Upper lobe of left lung (tissue), 6 donors: Measurements from ENCODE around the gene OSBPL10. TPM values are rescaled to one million over a fixed set of nuclear protein-coding genes. Genes with fewer than 3 reads are reported as not detected.
"Not testable (repeated sequence)": the region's sequence is repeated elsewhere in the genome, so short reads cannot be mapped to it uniquely, and the experiment has no call there.

Source experiments
- ATAC-seq, 2 donors: fragments of 200-7000 bp; cut with Tn5 transposase; one replicate each; pipeline ENCODE4 v1.9.1; 2022; ENCODE audit warnings: mild to moderate bottlenecking in 2 of 2, moderate library complexity in 2 of 2; ENCODE audit not compliant: low FRiP score in 2 of 2
- DNase-seq, 2 donors: peaks; one replicate each; pipeline ENCODE4 v3.0.0-alpha.2; 2019 to 2020
- H3K27ac ChIP-seq, 4 donors: fragments of 200-600 bp; sonication (generic); one replicate each; pipeline ENCODE4 v1.5.1; 2016 to 2019
- H3K27me3 ChIP-seq, 4 donors: fragments of 200-600 bp; sonication (generic); one replicate each; pipeline ENCODE4 v1.5.1; 2017 to 2019
- H3K36me3 ChIP-seq, 4 donors: fragments of 200-600 bp; sonication (generic); one replicate each; pipeline ENCODE4 v1.5.1; 2016 to 2019
- H3K4me1 ChIP-seq, 4 donors: fragments of 200-600 bp; sonication (generic); one replicate each; pipeline ENCODE4 v1.5.1; 2018 to 2019
- H3K4me3 ChIP-seq, 4 donors: fragments of 200-600 bp; sonication (generic); one replicate each; pipeline ENCODE4 v1.5.1; 2017 to 2019; ENCODE audit warnings: mild to moderate bottlenecking in 2 of 4, moderate library complexity in 1 of 4
- H3K9me3 ChIP-seq, 4 donors: fragments of 200-600 bp; sonication (generic); one replicate each; pipeline ENCODE4 v1.5.1; 2018 to 2019
- CTCF ChIP-seq, 6 experiments: fragments of 450-650 bp in 4 of 6; fragments of 200-600 bp in 2 of 6; sonication (generic) in 2 of 6; IDR thresholded peaks; one replicate each; pipeline ENCODE4 v1.5.1; 2016 to 2019; ENCODE audit warnings: antibody characterized with exemption in 6 of 6
- EP300 ChIP-seq, 4 donors: sonication (generic); formaldehyde crosslinking; IDR thresholded peaks; one replicate each; pipeline ENCODE4 v1.5.1; 2017; ENCODE audit warnings: antibody characterized with exemption in 4 of 4, control low read depth in 2 of 4
- POLR2A ChIP-seq, 4 donors: fragments of 450-650 bp; IDR thresholded peaks; one replicate each; pipeline ENCODE4 v1.5.1; 2016 to 2017; ENCODE audit warnings: antibody characterized with exemption in 4 of 4, mild to moderate bottlenecking in 2 of 4
- POLR2AphosphoS5 ChIP-seq, 2 donors: sonication (generic); formaldehyde crosslinking; IDR thresholded peaks; one replicate each; pipeline ENCODE4 v1.5.1; 2017; ENCODE audit warnings: antibody characterized with exemption in 2 of 2
- WGBS, 2 donors: methylation state at CpG; one replicate each; pipeline ENCODE4 v1.1.5; 2017 to 2018; 5-methylcytosine and 5-hydroxymethylcytosine counted together
- total RNA-seq, 6 donors: library from RNA; depleted of rRNA in 4 of 6; stranded (reverse); fragments of >200 nt in 4 of 6; gene quantifications; one replicate each; pipeline versions ENCODE4 v1.1.0 to v1.2.1, GENCODE V29; 2016 to 2021
- donor health status: DM: no; HTN: no; CAD: no; lungs with moderate emphysema.
- donor health status: DM: no; HTN: yes; CAD: no; lungs with severe emphysema.

OSBPL10 gene
- total RNA-seq, 6 donors from 2014 or later: 13.6 to 73.9 (median 24.4) TPM

GRCh38 chr3:31861826-31862225, 119.2 kb downstream of the OSBPL10 start:
- no peaks in the 10 kb centered on the region for H3K4me1 ChIP-seq
- no peak for DNase-seq
- 82 to 88% methylated on average over 5 of the region's 5 CpGs for WGBS, 2 donors

DNA sequence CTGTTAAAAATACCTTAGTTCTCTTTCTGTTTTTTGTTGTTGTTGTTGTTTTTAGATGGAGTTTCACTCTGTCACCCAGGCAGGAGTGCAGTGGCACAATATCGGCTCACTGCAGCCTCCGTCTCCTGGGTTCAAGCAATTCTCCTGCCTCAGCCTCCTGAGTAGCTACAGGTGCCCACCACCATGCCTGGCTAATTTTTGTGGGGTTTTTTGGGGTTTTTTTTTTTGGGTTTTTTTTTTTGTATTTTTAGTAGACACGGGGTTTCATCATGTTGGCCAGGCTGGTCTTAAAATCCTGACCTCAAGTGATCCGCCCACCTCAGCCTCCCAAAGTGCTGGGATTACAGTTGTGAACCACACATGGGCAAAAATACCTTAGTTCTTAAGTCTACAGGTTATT, 120.4 kb downstream of the OSBPL10 start:
- not testable (repeated sequence) for H3K27me3 ChIP-seq, H3K4me1 ChIP-seq, H3K4me3 ChIP-seq, H3K27ac ChIP-seq, H3K9me3 ChIP-seq, H3K36me3 ChIP-seq, ATAC-seq, DNase-seq
- WGBS, 2 donors: 95% methylated on average over 4 of the region's 4 CpGs

More at GRCh38 chr3:31861826-31862225, 119.2 kb downstream of the OSBPL10 start:
- Histone ChIP-seq H3K9me3 (no peaks in the 10 kb centered on the region), H3K4me3 (no peak overlapping the region), H3K36me3 (no peaks in the 10 kb centered on the region), H3K27ac (no peak overlapping the region), H3K27me3 (no peaks in the 10 kb centered on the region)
- TF ChIP-seq CTCF (IDR thresholded peaks at IDR 0.05) (no peak), POLR2AphosphoS5 (IDR thresholded peaks at IDR 0.05) (no peak), POLR2A (IDR thresholded peaks at IDR 0.05) (no peak), EP300 (IDR thresholded peaks at IDR 0.05) (no peak)
- no peak for ATAC-seq

DNA sequence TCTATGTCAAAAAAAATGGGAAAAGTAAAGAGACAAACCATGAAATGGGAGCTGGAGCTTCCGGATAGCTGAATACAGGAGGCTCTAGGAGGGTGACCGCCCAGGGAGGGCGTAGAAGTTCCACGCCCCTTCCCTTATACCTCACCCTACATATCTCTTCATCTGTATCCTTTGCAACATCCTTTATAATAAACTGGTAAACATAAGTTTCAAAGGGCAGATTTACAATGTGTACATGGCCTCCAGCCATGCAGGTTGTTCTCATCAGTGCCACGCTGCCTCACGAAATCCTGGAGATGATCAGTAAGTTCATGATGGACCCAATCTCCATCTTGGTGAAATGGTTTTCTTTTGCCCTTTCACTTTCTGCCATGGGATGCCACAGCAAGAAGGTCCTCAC, 121.8 kb downstream of the OSBPL10 start:
- Histone ChIP-seq H3K27ac (no peak overlapping the region), H3K4me1 (no peaks in the 10 kb centered on the region), H3K9me3 (no peaks in the 10 kb centered on the region), H3K36me3 (no peaks in the 10 kb centered on the region), H3K4me3 (no peak overlapping the region), H3K27me3 (no peaks in the 10 kb centered on the region)
- 93 to 96% methylated on average over 6 of the region's 6 CpGs for WGBS, 2 donors
- DNase-seq: no peak
- TF ChIP-seq EP300 (IDR thresholded peaks at IDR 0.05) (no peak), POLR2A (IDR thresholded peaks at IDR 0.05) (no peak), POLR2AphosphoS5 (IDR thresholded peaks at IDR 0.05) (no peak), CTCF (IDR thresholded peaks at IDR 0.05) (no peak)
- peak in 1 of 2 donors; percentile 25 for ATAC-seq

GRCh38 chr3:31858439-31858838, 122.6 kb downstream of the OSBPL10 start:
- ATAC-seq (no peak), DNase-seq (no peak)
- H3K9me3 ChIP-seq: no peaks in the 10 kb centered on the region
- no peaks in the 10 kb centered on the region for H3K27me3 ChIP-seq
- TF ChIP-seq EP300 (IDR thresholded peaks at IDR 0.05) (no peak), CTCF (IDR thresholded peaks at IDR 0.05) (no peak), POLR2AphosphoS5 (IDR thresholded peaks at IDR 0.05) (no peak), POLR2A (IDR thresholded peaks at IDR 0.05) (no peak)
- H3K36me3 ChIP-seq: no peaks in the 10 kb centered on the region
- H3K27ac ChIP-seq: no peak overlapping the region
- WGBS, 2 donors: 82 to 88% methylated on average over 3 of the region's 3 CpGs
- H3K4me3 ChIP-seq: no peak overlapping the region
- H3K4me1 ChIP-seq: no peaks in the 10 kb centered on the region

DNA sequence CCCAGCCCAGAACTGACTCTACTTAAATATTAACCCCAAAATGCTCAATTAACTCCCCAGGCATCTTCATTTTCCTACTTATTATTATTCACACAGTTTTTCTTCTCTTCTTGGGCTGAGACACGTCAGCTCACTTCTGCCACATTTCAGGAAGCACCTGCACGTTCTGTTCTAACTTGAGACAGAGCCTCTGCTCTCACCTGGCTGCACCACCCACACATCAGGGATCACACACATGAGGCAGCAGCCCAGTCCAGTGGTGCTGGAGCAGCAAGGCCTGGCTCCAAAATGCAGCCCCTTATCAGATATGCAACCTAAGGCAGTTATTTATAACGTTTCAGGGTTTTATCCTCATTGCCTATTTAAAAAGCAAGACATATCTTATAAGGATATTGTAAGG, 127.5 kb downstream of the OSBPL10 start:
- ATAC-seq (no peak), DNase-seq (no peak)
- WGBS, 2 donors: 60 to 72% methylated on average over 3 of the region's 3 CpGs
- H3K27ac ChIP-seq: no peak overlapping the region
- H3K27me3 ChIP-seq: no peaks in the 10 kb centered on the region
- H3K4me3 ChIP-seq: no peak overlapping the region
- H3K36me3 ChIP-seq: no peaks in the 10 kb centered on the region
- TF ChIP-seq POLR2A (IDR thresholded peaks at IDR 0.05) (no peak), POLR2AphosphoS5 (IDR thresholded peaks at IDR 0.05) (no peak), CTCF (IDR thresholded peaks at IDR 0.05) (no peak), EP300 (IDR thresholded peaks at IDR 0.05) (no peak)
- no peaks in the 10 kb centered on the region for H3K4me1 ChIP-seq
- no peaks in the 10 kb centered on the region for H3K9me3 ChIP-seq
